HG03342 (cell line): Measurements from ENCODE around the gene OTUD7B.

Experiments
- ATAC-seq: cut with Tn5 transposase; IDR thresholded peaks from one replicate; pipeline ENCODE4 v1.9.1; 2021; ENCODE audit warnings: mild to moderate bottlenecking, moderate library complexity; ENCODE audit not compliant: unreplicated experiment

OTUD7B gene

DNA sequence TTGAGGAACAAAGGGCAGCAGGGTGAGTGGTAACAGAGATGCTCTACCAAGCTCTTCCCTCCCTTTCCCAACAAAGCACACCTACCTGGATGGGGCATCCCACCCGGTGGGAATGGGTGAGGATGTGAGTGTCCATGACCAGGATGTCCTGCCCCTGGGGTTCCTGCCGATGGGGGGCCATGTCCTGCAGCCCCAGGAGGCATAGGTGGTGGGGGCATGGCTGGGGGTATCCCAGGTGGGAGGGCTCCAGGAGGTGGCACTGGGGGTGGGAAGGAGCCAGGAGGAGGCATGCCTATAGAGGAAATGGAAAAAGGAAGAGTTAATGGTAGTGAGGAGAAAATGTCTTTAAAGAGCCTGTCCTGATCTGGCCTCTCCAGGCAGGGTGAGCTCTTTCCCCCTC lies 84.8 kb downstream of the OTUD7B start:
- ATAC-seq: no peak

DNA sequence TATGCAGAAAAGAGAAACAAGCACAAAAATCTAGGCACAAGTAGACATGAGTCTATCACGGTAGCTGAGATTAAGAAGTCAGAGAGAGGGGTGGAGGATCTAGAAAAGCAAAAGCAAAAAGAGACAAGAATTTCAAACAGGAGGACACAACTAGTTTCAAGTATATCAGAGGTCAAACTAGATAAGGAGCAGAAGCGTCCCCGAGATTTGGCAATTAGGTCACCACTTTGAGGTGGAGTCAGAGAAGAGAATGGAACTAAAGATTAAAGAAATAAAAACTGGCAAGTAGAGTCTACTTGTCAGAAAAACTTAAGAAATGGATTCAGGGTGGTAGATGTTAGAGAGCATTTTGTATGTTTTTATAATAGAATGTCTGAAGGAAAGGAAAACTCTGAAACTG lies 85.2 kb downstream of the OTUD7B start:
- no peak for ATAC-seq

DNA sequence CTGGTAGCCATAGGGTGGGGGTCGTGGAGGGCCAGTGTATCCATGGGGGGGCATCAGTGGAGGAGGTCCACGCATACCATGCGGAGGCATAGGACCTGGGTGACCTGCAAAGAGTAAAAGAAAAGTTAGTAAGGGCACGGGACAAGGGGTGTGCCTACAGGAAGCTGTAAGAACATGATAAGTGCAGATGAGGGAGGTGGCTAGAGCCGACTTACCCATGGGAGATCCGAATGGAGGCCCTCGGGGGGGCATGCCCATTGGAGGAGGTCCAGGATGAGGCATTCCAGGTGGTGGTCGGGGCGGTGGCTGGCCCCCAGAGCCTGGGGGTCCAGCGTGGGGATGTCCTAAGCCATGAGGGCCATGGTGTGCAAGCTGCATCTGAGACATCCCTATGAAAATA lies 86.9 kb downstream of the OTUD7B start:
- no peak for ATAC-seq

DNA sequence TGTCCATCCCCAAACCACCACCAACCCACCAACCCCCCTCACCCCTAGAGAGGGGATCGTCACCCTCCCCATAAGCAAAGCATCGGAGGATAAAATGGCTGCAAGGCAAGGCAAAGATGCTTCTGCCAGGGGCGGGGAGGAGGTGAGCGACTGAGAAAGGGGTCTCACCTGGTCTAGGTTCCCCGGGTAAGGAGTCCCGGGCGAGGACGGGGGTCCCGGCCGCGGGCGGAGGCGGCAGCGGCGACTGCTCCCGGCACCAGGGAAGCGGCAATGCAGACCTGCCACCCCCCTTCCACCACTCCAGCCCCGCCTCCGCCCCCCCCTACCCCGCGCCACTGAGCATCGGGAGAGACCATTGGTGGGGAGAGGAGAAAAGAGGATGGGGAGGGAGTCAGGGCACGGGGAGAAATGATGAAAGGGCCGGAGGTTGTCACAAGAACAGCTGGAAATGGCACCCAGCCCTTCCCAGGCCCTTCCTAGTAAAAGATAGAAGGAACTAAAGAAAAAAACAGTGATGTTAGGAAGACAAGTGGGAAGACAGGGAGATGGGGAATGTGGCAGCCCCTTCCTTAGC lies 92.9 kb downstream of the OTUD7B start, which contains the start of gene SV2A:
SV2A (minus strand) TSS at position 274 of the 574 bp plus-strand sequence. CDS start 4,004 bp downstream, outside the sequence.
- ATAC-seq: no peak

DNA sequence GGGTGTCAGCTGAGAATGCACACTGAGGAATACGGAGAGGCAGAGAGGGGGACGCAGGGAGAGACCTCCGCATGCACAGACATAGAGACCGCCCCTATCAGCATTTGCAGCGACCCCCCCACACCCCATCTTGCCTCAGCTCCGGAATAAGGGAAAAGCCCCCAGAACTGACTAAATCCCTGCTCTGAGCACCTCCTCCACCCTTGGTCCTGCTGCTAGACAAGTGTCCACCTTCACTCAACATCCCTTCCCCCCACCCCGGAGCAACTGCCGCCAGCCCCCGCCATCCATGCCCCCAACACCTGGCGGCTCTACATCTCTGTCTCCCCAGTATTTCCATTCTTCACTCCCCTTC lies 93.7 kb downstream of the OTUD7B start:
- ATAC-seq: no peak

DNA sequence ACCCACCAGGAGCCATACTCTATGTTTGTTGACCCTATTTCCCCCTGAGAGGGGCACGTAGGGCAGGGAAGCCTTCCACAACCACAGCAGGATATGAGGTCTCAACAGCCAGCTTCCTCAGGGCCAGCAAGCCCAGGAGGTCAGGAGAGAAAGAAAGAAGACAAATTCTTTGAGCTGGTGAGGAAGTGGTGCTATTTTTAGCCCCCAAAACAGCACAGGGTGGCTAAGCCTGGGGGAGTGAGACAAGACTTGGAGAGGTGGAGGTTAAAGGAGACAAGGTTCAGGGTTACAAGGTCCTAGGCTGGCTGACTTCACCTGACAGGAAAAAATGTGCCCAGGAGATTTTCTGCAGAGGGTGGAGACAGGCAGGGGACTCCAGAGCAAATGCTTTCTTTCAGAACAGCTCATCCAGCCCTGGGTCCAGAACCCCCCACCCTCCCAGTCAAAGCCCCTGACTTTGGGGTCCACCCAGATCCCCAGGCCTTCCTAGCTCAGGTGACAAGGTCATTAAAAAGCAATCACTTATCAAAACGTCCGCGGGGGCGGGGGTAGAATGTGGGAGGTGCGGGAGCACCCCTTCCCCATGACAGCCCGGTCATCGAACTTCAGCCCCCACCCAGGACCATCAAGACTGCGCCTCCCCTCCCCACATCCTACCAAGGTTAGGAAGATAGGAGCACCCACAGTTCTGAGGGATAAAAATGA lies 94.2 kb downstream of the OTUD7B start:
- ATAC-seq: no peak

DNA sequence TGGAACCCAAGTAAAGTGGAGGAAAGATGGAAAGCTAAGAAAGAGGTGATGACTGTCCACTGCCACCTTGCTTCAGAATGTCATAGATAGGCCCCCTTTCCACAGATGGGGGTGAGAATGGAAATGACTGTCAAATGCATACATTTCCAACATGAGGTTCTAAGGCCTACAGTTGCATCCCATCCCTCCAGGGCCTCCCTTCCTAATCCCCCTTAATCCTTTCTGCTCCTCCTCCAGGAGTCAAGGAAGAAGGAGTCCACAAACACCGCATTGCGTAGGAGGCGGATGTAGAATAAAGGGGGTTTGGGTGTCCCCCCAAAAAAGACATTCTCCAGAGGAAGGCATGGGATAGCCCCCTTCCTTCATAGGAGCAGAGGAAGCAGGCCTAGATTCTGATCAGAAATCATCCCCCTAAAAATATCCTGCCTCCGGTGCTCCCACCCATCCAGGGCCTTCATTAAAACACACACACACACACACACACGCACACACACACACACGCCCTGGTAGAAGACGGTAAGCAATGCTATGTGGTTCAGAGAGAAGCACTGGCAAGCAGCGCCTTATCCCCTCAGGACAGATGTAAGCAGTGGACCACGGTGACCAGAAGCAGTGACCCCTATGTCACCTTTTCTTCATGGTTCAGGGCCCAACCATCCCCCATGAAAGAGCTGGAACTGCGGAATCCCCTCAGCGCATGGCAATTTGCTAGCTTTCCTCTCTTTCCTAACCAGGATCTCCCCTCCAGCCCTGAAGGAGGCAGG lies 94.9 kb downstream of the OTUD7B start:
- no peak for ATAC-seq

DNA sequence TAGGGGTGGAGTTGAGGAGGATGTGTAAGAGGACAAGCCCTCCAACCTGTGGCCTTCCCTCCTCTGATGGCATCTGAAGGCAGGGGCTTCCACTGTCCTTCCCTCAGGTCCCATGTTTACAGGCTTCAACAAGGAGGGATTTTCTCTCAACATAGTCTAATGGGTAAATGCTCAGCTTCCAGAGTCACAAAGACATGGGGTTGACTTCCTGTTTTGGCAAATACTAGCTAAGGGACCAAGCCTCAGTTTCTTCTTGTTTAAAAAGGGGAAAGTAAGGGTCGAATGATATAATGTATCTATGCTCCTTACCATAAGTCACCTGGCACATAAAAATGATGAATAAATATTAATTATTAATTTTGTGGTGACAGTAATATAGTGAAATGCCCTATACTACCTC lies 96.0 kb downstream of the OTUD7B start:
- ATAC-seq: no peak

DNA sequence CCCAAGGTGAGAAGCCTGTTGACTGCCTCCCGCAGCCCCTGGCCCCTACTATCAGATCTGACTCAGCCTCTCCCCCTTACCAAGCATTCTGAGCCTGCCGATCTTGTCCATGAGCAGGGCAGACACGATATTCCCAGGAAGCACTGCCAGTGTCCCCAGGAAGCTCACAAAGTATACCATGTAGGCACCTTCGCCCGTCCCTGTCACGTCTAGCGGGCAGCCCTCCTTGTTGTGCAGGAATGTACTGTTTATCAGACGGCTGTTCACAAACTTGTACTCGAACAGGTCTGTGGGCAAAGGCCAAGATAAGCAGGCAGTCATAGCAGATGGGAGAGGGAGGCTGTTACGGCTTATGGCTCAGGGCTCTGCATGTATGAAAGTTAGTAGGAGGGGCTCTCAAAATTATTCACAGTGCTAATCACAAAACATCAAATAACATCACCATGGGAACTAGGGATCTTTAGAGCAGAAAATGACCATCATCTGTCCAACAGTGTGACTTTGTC lies 103.9 kb downstream of the OTUD7B start:
- no peak for ATAC-seq

DNA sequence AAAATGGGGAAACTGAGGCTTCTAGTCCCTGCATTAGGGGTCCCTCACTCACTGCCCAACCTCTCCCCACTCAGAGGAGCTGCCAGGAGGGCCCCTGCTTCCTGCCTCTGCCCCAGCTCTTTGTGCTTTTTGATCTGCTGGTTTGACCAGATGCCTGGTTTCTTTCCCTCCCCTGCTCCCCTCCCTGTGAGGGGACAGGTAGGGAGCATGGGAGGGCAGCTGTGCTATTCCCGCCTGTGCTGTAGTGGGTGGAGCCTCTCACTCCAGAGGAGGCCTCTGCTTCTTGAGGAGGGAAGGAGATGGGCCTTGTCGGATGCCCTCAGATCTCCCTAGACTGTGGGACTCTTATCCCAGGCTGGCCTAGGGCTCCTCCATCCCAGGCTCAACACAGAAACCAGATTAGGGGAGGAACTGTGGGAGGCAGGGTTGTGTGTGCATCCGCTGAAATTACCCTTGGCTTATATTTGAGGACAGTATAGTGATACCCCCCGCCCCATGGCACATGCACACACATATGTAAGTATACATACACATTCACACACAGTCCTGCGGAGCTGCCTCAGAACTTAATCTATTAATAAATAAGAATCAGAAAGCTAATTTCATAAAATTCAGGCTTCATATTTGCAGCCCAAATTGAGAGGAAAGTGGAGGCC lies 106.6 kb downstream of the OTUD7B start:
- no peak for ATAC-seq

DNA sequence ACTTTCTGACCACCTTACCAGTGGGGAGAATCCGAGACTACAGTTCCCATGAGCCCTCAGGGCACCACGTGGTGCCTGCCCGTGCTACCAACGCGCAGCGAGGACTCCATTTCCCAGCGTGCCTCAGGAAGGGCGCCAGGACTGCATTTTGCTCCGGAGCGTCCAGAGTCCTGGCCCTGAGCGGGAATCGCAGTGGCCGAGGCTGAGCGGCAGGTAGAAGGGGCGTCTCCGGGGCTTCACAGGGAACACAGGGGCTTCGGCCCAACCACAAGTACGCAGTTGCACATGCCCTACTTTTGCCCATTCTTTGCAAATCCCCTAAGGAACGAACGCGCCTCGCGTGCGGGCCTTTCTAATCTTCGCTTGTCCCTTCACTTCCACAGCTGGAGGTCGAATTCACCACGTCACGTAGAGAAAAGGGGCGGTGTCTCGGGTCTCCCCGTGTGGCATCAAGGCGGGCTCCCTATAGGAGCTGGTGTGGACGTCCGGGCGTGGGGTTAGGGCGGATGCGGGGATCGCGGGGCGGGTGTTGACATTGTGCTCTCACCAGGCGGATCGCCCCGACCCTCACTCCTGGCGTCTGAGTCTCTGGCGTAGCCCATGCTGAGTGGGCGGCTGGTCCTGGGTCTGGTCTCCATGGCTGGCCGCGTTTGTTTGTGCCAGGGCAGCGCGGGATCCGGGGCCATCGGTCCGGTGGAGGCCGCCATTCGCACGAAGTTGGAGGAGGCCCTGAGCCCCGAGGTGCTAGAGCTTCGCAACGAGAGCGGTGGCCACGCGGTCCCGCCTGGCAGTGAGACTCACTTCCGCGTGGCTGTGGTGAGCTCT lies 110.9 kb downstream of the OTUD7B start, which contains the start of gene BOLA1:
BOLA1 (plus strand) TSS at position 109 of the 825 bp plus-strand sequence; CDS start at position 601, 492 bp downstream.
- peak; percentile 95 for ATAC-seq

DNA sequence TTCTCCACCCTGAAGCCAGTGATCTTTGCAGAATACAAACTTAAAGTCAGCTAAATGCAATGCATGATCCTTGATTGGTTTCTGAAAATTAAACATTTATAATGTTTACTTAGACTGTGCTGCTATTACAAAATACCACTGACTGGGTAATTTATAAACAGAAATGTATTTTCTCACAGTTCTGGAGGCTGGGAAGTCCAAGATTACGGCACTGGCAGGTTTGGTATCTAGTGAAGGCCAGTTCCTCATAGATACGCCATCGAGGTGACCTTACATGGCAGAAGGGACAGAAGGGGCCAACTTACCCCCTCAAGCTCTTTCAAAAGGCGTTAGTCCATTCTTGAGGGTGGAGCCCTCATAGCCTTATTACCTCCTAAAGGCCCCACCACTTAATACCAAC lies 114.0 kb downstream of the OTUD7B start:
- ATAC-seq: no peak

DNA sequence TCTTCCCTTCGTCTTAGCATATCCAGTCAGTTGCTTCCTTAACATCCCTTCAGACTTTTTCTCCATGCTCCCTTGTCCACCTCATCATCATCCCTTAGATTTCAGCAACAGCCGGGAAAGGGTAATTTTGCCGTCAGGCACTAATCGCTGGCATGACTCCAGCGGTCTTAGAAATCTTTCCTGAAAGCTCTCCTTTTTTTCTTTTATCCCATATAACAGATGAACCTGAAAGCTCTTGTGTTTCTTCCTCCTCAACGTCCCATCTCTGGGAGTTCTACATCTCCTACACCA lies 121.6 kb downstream of the OTUD7B start:
- no peak for ATAC-seq

DNA sequence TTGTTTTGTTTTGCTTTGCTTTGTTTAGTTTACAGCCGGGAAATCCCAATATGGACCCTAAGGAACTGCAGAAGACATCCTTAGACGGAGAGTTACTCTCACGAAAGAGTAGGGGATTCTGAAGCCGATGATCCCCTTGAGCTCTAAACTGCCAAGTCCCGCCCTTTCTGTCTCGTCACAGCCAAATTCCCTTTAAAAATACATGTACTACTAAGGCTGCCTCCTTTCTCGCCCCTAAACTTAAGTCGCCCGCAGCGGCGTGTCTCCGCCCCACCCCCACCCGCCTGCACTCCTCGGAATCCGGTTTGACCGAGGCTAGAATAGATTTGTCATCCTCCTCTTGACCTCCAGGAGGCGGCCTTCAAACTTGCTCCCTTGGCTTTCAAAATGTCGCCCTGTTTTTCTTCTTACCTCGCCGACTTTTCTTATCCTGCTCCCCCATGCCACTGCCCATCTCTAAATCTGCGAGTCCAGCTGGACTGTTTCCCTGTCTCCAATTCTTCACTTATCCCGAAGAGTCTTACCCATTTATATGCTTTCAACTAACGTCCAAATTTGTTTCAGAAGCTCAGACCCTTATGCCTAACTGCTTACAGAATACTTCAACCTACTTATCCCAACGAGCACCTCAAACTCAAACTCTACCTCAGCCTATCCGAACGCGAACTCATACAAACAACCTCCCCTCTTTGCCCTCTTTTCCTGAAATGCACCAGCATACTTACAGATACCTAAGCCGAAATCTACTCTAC lies 122.1 kb downstream of the OTUD7B start:
- no peak for ATAC-seq
